Aorta (tissue), 5 donors: Measurements from ENCODE around the gene CORO2A. TPM values are rescaled to one million over a fixed set of nuclear protein-coding genes. Genes with fewer than 3 reads are reported as not detected.
A peak's percentile ranks its signal among the peaks of the same experiment; 100 is the strongest.

Experiments used
- ATAC-seq: fragments of 200-7000 bp; cut with Tn5 transposase; one replicate; pipeline ENCODE4 v1.9.1; 2022; ENCODE audit warnings: moderate library complexity; ENCODE audit not compliant: low FRiP score
- DNase-seq, 2 donors: peaks; one replicate each; pipeline ENCODE4 v3.0.0-alpha.2; 2020
- H3K27ac ChIP-seq, 2 donors: one replicate each; pipeline ENCODE4 v1.5.1; 2013; ENCODE audit warnings: low read length in 2 of 2, mild to moderate bottlenecking in 2 of 2, moderate library complexity in 2 of 2, control low read depth in 1 of 2, inconsistent platforms in 1 of 2, low read depth in 1 of 2
- H3K27me3 ChIP-seq, 2 donors: one replicate each; pipeline ENCODE4 v1.6.1; 2013; ENCODE audit warnings: control low read depth in 1 of 2, low read length in 1 of 2, mild to moderate bottlenecking in 1 of 2, moderate library complexity in 1 of 2; ENCODE audit not compliant: insufficient read depth in 2 of 2, control insufficient read depth in 1 of 2
- H3K36me3 ChIP-seq, 2 donors: one replicate each; pipeline ENCODE4 v1.6.1; 2013; ENCODE audit warnings: control low read depth in 1 of 2, low read length in 1 of 2, mild to moderate bottlenecking in 1 of 2; ENCODE audit not compliant: insufficient read depth in 2 of 2, control insufficient read depth in 1 of 2
- H3K4me1 ChIP-seq, 2 donors: one replicate each; pipeline ENCODE4 v1.6.1; 2013; ENCODE audit warnings: low read length in 2 of 2, control low read depth in 1 of 2, mild to moderate bottlenecking in 1 of 2, moderate library complexity in 1 of 2; ENCODE audit not compliant: insufficient read depth in 2 of 2, control insufficient read depth in 1 of 2
- H3K4me3 ChIP-seq, 2 donors: one replicate each; pipeline ENCODE4 v1.5.1; 2013; ENCODE audit warnings: low read length in 2 of 2, control low read depth in 1 of 2, mild to moderate bottlenecking in 1 of 2
- H3K9me3 ChIP-seq: one replicate; pipeline ENCODE4 v1.6.1; 2013; ENCODE audit warnings: mild to moderate bottlenecking, low read length; ENCODE audit not compliant: control insufficient read depth
- WGBS, 2 donors: extraction: QIAGEN DNeasy Blood & Tissue Kit; methylation state at CpG; one replicate each; pipeline ENCODE4 v1.1.7; 2013; 5-methylcytosine and 5-hydroxymethylcytosine counted together
- intact Hi-C, 2 donors: fragments of 100-400 bp; cut with DNase I; formaldehyde crosslinking; loops; one replicate each; pipeline versions ENCODE4 v1.14.2 to v1.15.0; 2022
- polyA plus RNA-seq, 2 donors: library from polyadenylated mRNA; stranded (reverse); fragments of 200-250 nt; gene quantifications; one replicate each; pipeline ENCODE4 v1.2.3, GENCODE V29; 2013
- total RNA-seq, 2 donors: library from RNA; stranded (reverse); fragmentation: NEBNext Ultra II Directional; extraction: Animal tissue kit (Norgen Biotek cat#: 25700); gene quantifications; one replicate each; pipeline ENCODE4 v1.2.1, GENCODE V29; 2021
- donor health status: healthy with polysubstance abuse.
- donor health status: Bipolar disorder and iron deficiency.
- donor health status: DM: no; HTN: no; CAD: no.
- donor health status: DM: no; HTN: no; CAD: no.
- donor health status: DM: yes; HTN: yes; CAD: no.

CORO2A gene
- total and polyA plus RNA-seq, 4 donors, result 0.31 to 8.3 (median 2.6) TPM

DNA sequence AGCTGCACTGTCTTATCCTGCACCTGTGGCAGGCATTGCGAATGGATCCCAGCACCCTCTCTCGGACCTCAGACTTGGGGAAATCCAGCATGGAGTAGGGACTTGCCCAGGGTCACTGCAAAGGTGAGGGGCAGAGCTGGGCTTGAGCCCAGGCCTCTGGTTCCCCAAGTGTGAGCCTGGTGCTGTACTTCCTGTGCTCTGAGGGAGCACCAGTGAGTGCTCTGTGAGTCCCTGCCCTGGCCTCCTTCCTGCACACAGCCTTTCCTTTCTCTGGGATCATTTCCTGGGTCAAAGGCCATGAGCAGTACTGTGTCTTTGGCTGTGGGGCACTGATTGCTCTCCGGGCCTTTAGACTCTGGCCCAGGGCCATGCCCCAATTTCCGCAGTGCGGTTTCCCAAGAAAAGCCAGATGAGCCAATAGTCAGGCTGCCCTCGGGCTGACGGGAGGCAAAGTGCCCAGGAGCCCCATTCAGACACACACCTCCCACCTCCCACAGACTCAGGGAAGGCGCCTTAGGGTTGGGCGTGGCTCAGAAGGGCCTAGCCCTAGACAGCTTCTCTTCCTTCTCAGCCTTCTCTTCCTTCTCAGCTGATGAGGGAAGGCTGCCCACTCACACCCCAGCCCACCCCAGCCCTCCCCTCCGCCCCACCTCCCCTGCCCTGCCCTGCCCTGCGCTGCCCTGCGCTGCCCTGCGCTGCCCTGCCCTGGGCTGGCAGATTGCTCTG, 50.1 kb downstream of the CORO2A start:
- 76 to 77% methylated on average over 13 of the region's 13 CpGs for WGBS, 2 donors

DNA sequence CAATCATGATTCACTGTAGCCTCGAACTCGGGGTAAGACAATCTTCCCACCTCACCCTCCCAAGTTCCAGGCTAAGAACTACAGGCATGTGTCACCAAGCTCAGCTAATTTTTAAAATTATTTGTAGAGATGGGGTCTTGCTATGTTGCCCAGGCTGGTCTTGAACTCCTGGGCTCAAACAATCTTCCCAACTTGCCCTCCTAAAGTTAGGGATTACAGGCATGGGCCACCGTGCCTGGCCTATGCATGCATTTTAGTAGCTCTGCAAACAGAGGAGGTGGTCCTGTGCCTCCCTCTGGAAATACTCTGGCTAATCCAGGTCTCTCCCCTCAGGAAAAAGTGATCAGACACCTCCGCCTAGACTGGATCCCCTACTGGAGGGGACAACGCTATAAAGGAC, 51.9 kb downstream of the CORO2A start:
- no peaks in the 10 kb centered on the region for H3K9me3 ChIP-seq
- no peaks in the 10 kb centered on the region for H3K36me3 ChIP-seq
- no peak for ATAC-seq
- H3K4me3 ChIP-seq, result no peak overlapping the region
- no peak for DNase-seq
- no peaks in the 10 kb centered on the region for H3K27me3 ChIP-seq
- no peak overlapping the region for H3K27ac ChIP-seq
- H3K4me1 ChIP-seq, result no peaks in the 10 kb centered on the region
- intact Hi-C loops, result no loop called here
- 75 to 76% methylated on average over 5 of the region's 5 CpGs for WGBS, 2 donors

More for the DNA sequence above, 50.1 kb downstream of the CORO2A start:
- ATAC-seq (peak; percentile 27), DNase-seq (no peak)
- no peak overlapping the region for H3K4me3 ChIP-seq
- intact Hi-C loops, result no loop called here
- H3K4me1 ChIP-seq, result no peaks in the 10 kb centered on the region
- no peaks in the 10 kb centered on the region for H3K36me3 ChIP-seq
- H3K27me3 ChIP-seq, result no peaks in the 10 kb centered on the region
- no peaks in the 10 kb centered on the region for H3K9me3 ChIP-seq
- H3K27ac ChIP-seq, result no peak overlapping the region

DNA sequence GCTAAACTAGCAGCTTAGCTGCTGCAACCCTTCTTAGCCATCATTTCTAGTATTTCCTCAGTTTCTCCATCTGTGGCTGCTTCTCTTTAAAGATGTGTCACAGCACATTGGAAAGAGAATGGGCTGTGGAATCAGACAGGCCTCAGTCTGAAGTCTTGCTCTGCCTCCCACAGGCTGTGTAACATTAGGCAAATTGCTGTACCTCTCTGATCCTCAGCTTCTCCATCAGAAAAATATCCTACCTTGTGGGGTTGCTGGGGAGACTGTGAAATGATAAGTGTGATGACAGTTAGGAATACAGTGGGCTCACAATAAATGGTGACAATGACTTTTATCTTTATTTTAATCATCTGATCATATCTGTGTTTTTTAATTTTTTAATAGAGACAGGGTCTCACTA, 55.9 kb downstream of the CORO2A start:
- intact Hi-C loops, result no loop called here
- Histone ChIP-seq H3K36me3 (no peaks in the 10 kb centered on the region), H3K27me3 (no peaks in the 10 kb centered on the region), H3K4me3 (no peak overlapping the region), H3K4me1 (no peaks in the 10 kb centered on the region), H3K27ac (no peak overlapping the region), H3K9me3 (no peaks in the 10 kb centered on the region)
- DNase-seq, result no peak
- no peak for ATAC-seq

DNA sequence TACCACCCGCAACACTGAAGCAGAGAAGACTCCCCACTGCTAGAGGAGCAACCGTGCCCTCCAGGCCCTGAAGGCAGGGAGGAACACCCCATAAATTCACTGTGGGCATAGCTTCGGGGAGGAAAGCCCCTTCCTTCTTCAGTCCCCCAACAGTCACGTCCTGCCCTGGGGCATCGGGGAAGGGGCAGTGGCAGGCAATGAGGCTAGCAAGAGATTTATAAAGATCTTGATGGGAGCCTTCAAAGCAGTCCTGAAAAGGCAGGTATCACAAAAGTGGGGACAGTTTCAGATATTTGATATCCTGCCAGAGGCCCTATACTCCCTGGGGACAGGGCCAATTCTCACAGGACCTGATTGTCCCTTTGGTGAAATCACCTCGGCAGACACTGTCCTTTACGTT, 56.5 kb downstream of the CORO2A start:
- ATAC-seq (no peak), DNase-seq (no peak)
- H3K27me3 ChIP-seq, result no peaks in the 10 kb centered on the region
- no peaks in the 10 kb centered on the region for H3K36me3 ChIP-seq
- no peak overlapping the region for H3K27ac ChIP-seq
- H3K4me3 ChIP-seq, result no peak overlapping the region
- no peaks in the 10 kb centered on the region for H3K9me3 ChIP-seq
- intact Hi-C loops, result no loop called here
- 83 to 88% methylated on average over 7 of the region's 7 CpGs for WGBS, 2 donors
- H3K4me1 ChIP-seq, result no peaks in the 10 kb centered on the region

DNA sequence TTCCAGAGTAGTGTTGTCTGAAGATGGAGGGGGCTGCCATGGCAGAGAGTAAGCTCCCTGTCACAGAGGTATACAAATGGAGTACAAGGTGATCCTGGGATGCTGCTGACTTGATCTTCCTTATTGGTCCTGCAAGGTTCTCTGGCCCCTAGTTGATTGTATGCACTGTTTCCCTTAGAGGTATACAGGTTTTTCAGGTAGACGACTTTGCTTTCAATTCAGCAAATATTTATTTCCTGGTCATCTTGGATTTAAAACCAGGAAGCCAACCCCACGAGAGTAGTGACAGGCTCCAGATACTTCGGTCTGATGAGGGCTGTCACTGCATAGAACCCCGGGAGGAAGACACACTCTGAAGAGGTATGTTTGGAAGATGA, 56.9 kb downstream of the CORO2A start:
- DNase-seq (no peak), ATAC-seq (no peak)
- no peaks in the 10 kb centered on the region for H3K36me3 ChIP-seq
- no peaks in the 10 kb centered on the region for H3K4me1 ChIP-seq
- H3K27me3 ChIP-seq, result no peaks in the 10 kb centered on the region
- 82 to 85% methylated on average over 4 of the region's 4 CpGs for WGBS, 2 donors
- H3K9me3 ChIP-seq, result no peaks in the 10 kb centered on the region
- no peak overlapping the region for H3K4me3 ChIP-seq
- intact Hi-C loops, result no loop called here
- no peak overlapping the region for H3K27ac ChIP-seq

DNA sequence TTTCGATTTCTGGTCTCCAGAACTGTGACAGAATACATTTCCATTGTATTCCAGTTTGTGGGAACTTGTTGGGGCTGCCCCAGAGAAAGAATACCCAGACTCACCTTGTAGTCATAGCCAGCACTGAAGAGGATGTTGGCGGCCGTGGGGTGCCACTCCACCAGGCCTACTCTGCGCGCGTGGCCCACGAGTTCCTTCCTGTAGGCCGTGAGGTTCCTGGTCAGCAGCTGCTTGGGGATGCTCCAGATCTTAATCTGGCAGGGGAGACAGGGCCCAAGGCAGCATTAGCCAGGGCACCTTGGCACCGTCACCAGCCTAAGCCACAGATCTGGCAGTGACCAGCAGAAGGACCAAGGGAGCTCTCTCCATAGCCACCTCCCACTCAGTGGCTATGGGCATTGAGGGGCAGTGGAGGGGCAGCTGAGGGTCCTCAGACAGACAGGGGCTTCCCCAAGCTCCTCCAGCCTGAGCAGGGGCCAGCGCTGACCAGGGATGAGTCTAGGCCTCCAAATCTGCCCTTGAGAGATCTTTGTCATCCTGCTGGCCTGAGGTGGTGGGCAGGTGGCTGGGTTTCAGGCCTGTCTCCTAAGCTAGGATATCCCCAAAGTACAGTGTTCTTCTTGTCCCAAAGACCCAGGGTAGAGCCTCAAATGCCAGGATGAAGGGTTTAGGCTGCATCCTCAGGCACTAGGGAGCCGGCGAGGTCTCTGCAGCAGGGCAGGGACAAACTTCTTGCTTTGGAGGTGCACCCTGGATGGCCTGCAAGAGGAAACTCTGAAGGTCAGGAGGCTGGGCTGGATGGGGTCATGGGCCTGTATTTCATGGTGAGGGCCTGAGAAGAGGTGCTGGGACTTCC, 57.5 kb downstream of the CORO2A start:
- H3K36me3 ChIP-seq, result no peaks in the 10 kb centered on the region
- H3K27ac ChIP-seq, result no peak overlapping the region
- H3K27me3 ChIP-seq, result no peaks in the 10 kb centered on the region
- ATAC-seq (peak; percentile 15), DNase-seq (no peak)
- intact Hi-C loops, result no loop called here
- no peaks in the 10 kb centered on the region for H3K9me3 ChIP-seq
- H3K4me1 ChIP-seq, result no peaks in the 10 kb centered on the region
- H3K4me3 ChIP-seq, result no peak overlapping the region
- 91 to 93% methylated on average over 12 of the region's 12 CpGs for WGBS, 2 donors

DNA sequence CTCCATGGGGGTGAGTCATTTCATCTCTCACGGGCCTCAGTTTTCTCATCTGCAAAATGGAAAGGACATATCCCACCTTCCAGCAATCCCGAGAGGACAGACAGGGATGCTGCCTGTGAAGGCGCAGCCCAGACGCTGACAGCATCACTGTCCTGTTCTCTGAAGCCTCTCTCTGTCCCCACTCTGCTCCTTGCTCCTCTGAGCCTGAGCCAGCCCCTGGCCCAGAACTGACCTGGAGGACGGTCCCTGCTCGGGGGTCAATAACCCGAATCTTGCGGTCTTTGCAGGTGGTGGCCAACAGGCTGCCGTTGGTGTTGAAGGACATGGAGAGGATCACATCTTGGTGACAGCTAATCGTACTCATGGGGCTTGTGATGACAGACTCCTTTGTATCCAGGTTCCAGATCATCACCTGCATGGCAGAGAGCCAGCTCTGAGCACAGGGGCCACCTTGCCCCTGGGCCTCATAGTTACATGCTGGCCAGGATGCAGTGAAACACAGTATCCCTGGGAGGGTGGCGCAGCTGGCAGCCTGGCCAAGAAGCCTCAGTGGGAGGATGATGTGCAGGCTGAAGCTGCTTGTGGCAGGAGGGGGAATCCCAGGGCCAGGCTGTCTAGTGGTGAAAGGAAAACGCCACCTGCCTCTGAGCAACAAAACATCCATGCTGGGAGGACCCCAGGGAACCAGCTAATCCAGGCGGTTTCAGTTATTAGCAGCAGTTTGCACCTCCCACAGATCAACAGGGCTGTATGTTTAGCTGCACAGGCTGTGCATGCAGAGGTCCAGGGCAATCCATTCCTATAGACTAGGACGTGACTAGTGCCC, 59.4 kb downstream of the CORO2A start:
- H3K27me3 ChIP-seq, result no peaks in the 10 kb centered on the region
- WGBS, 2 donors, result 76 to 81% methylated on average over 14 of the region's 14 CpGs
- H3K9me3 ChIP-seq, result no peaks in the 10 kb centered on the region
- H3K4me3 ChIP-seq, result no peak overlapping the region
- H3K36me3 ChIP-seq, result no peaks in the 10 kb centered on the region
- no peaks in the 10 kb centered on the region for H3K4me1 ChIP-seq
- no peak for ATAC-seq
- intact Hi-C loops, result no loop called here
- no peak for DNase-seq
- no peak overlapping the region for H3K27ac ChIP-seq

DNA sequence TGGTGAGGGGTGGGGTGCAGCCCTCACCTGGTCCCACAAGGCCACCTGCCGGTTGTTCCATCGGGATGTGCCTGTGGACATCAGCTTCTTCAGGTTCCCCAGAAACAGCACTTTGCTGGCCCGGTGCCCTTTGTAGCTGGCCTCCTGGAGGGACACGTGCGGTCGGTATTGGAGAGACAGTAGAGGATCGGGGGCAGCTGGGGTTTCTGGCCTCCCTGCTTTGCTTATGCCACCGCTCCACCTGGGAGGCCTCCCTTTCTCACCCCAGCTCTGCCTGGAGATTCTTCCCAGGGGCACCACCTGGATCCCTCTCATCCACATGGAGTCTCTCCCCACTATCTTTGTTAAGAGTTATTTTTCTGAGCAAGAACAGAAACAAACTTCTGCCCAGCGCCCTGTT, 60.3 kb downstream of the CORO2A start:
- intact Hi-C loops, result no loop called here
- H3K9me3 ChIP-seq, result no peaks in the 10 kb centered on the region
- ATAC-seq (no peak), DNase-seq (no peak)
- no peak overlapping the region for H3K4me3 ChIP-seq
- H3K27ac ChIP-seq, result no peak overlapping the region
- H3K4me1 ChIP-seq, result no peaks in the 10 kb centered on the region
- H3K36me3 ChIP-seq, result no peaks in the 10 kb centered on the region
- no peaks in the 10 kb centered on the region for H3K27me3 ChIP-seq
- 80 to 81% methylated on average over 9 of the region's 9 CpGs for WGBS, 2 donors
